CD4-positive, alpha-beta T cell treated with Interleukin-6 at 100 ng/mL for 8 hours (primary cell): ENCODE results near the gene GALC.

Experiments used
- DNase-seq: peaks from one replicate; pipeline ENCODE4 v3.0.0-alpha.2; 2020; ENCODE audit warnings: mixed read lengths, low spot score

The GALC gene

DNA sequence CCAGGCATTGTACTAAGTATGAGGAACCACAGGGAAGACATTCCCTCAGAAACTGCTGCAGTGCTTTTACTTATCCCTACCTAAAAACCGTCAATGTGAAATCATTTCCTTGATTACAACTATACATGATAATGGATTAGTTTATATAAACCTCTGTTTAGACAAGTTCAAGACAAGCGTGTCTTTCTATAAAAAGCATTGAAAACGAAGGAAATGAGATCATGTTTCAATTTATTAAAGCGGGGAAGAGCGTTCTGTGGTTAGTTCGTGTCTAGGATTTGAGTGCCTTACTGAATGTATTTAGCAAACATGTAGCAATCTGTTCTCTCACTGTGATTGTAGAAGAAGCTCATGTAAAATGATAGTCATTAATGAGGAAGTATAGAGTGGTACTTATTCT is 37.5 kb downstream of the GALC start:
- no peak for DNase-seq

DNA sequence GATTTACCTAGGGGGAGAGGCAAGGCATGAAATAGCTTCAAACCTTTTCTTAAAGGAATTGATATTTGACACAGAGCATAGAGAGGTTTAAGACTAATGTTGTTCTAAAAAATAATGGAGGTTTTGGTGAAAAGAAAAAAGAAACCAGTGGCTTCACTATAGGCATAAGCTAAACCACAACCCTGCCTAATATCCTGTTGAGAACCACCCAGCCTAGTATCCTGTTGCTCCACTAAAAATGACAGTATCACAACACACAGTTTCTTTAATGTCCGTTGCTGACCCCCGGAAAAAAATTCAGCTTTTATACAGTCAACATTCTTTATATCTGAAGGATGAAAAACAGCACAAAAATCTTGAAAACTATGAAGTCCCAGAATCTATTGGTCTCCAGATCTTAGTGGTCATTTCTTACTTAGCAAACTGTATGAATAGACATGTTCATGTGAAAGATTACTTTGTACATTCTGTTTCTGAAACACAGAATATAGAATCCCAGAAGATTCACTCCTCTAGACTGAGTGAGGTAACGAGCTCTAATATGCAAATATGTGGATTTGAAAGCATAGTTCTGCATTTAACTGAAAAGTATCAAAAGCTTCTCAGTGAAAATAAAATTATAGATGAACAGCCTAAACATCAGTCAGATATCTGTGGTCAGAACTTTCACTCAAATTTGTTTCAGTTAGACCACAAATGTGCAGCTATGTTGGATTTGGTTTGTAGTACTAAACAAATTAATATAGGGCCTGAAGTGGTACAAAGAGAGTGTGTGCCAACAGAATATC is 40.5 kb downstream of the GALC start:
- DNase-seq, result peak; percentile 39

DNA sequence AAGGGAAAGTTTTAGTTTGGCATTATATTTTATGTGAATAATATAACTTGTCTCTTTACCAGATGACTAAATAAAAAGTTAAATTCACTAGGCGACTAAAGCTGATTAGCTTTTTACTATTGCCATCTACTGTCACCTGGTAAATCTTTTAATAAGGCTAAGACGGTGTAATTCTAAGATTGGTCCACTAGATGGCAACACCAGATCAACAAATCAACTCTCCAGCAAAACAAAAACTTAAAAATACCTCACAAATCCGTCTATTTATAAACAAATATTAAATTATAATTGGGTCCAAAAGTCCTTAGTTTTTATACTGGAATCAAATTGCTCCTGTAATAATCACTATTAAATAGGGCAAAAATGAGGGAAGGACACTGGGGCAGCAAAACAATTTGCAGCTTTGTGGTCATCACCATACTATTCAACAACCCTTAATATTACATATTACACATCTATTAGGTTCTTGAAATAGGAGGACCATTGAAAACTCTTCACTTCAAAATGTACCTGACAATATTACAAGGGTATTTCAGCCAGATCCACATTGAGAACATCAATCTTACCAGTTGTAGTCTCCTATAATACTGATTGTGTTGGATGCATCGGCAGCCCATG is 47.9 kb downstream of the GALC start:
- DNase-seq, result peak; percentile 37

DNA sequence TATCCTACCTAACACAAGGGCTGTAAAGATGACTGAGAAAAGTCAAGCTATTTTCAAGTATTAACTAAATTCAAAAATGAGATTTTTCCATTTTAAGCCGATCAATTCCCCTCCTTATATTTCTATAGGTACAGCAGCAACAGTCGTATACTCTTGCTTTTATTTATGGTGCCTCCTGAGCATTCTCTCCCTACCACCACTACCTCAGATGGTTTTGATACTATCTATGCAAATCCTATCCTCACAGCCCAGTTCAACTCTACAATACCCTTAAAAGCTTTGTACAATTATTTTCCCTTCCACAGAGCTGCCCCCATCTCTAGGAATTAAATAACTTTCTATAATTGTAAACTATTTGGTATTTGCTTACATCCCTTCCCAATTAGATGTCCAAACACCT is 52.1 kb downstream of the GALC start:
- DNase-seq, result no peak

DNA sequence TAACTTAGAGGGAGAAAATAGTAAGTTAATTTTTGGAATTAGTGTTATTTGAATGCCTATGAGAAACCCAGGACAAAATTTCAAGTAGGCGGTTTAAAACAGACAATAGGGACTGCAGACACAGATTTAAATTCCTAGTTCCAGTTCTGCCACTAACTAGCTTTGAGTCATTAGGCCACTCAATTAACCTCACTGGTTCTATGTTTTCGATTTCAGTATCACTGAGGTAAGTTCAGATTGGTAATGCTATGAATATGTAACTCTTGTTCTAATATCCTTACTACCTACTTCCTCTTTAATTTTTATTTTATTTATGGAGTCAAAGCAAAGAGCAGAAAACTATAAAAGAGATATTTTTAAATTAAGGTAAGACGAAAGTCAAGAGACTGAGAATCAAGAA is 52.6 kb downstream of the GALC start:
- DNase-seq, result no peak

DNA sequence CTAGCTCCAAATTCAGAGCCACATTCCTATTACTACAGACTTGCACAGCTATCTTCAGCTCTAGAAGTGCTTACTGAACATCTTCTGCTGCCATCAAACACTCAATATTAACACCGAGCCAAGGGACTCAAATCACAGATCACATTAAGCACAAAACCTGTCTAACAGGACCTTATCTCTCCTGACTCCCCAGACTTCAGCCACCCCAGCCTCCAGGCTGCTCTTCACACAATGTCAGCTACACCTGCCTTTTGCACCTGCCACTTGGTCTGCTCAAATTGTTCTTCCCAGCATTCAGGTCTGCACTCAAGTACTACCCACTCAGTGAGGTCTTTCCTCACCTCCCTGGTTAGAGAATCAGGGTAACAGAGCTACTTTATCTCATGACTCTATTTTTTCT is 57.1 kb downstream of the GALC start:
- DNase-seq, result no peak

DNA sequence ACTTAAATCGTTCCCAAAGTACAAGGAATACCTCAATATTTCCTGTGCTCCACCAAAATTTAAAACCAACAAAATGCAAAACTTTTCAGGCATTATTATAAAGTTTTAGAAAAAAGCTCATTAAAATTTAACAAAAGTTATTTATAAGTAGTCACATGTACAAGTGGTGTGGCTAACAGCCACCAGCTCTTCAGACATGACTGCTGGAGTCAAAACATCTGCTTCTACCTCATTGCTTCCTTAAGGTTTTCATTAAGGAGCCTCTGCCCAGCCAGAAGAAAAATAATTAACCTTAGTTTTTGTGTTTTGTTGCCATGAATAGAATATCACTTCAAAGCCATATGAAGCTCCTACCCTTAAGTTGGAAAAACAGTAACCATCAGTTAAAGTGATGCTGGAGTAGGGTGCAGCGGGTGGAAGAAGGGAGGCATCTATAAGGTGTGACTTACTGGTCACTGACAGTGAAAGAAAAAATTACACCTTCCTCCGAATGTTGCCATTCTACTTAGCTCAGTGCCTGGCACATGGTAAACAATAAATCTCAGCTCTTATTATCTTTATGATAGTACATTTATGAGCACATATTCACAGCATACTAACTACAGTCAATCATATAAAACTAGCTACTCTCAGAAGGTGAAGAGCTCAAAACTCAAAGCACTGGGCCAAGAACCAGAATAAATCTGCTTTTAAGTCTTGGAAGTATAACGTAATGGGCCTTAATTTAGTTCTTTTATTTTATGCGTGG is 57.7 kb downstream of the GALC start:
- no peak for DNase-seq

DNA sequence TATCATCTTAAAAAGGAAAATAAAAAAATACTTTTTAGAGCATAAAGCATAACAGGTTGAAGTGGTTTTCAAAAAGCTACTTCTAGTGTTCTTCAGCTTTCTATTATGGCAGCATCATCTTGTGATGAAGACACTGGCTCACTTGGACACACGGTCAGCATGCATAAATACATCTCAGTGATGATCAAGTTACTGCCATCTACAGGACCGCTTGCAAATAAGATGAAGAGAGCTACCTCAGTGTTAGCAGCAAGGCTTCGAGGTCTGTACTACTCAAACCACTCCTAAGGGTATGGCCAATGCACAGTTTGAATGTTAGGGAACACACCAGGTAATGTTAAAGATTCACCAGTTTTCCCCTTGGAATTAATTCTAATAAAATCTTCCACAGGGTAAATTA is 58.8 kb downstream of the GALC start:
- DNase-seq, result no peak

DNA sequence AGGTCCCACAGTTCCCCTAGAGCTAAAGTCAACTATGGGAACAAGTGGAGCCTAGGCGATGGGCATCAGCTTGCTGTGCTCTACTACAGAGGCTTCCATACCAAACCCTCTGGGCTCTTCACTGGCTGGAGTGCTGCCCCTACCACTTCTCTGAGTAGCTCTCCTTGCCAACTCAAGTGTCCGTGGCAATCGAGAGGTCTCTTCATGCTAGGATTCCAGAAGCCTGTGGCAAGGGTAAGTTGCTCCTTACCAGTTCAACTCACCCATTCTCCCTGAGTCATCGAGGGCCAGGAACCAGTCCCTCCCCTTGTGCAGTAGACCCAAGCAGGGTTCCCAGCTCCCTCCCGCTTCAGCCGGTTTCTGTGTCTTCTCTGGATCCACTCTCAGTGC is 76.1 kb downstream of the GALC start:
- no peak for DNase-seq

DNA sequence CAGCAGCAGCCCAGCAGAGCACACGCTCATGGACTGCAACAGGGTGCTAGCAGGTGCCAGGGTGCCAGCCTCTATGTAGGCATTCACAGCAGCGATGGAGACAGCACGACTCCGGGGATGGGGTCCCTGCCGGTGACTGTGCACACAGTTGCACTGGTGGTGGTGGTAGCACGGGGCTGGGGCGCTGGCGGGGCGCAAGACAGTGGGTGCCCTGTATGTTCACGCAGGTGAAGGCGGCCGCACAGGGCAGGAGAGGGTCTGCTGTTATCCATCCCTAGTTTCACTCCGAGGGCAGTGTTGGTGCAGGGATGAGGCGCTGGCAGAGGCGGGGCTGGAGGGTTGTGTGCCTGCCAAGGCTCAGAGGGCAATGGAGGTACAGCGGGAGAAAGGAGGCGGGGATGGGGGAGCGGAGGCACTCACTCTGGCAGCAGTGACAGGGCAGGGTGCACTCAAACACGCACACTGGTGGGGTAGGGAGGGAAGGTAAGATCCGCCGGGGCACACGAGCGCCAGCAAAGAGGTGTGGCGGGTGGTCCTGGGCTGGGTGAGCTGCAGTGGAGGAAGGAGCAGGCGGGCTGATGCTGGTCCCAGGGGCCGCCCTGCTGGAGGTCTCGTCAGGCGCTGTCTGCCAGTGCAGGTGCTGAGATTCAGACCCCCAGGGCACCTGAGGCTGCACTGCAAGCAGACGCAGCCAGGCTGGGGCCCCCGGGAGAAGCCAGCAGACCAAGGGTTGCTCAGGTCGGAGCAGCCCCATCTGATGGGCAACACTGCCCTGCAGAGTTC is 76.7 kb downstream of the GALC start:
- DNase-seq, result no peak

DNA sequence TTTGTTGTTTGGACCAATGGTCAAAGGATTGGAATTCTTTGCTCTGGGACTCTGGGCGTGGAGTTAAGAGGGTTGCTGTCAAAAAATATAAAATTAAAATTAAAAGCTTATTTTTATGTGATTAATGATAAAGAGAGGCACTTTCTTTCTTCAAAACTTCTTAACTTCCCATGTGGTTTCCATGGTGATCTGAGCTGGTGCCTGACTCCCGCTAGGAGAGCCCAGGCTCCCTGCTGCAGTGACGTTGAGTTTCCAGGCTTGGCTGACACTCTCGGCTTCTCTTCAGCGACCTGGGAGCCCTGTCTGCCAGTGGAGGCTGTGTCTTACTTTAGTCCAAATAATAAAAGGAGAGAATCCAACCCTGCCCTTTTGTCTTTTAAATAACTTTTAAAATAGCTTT is 84.4 kb downstream of the GALC start:
- no peak for DNase-seq

DNA sequence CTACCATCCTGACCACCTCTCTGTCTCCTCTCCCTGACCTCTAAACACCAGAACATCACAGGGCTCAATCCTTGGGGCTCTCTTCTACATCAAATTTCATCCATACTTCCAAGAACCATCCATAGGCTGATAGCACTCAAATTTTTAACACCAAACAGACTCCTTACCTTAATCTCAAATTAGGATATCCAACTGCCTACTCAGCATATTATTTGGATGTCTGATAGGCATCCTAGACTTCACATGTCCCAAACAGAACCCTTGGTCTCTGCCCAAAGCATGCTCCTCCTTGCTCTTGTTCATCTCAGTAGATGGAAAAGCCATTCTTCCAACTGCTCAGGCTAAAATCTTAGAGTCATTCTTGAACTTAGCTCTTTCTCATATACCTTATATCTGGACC is 91.3 kb downstream of the GALC start:
- DNase-seq, result no peak

DNA sequence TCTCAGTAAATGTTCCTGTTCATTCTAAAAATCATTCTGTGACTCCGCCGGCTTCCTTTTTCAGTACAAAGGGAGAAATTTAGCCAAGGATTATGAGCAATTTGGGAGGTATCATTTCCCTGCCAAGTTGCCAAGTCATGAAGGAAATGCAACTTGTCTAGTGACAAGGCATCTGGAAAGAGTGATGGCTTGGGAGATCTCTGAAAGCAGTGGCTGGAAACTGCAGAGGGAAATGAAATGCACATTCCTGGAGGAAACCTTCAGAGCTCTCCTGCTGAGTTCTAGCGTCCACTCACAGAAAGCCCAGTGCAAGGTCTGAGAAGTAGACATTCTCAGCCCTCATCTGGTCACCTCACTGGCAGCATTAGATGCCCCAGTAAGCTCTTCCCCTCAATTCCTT is 91.7 kb downstream of the GALC start:
- no peak for DNase-seq

DNA sequence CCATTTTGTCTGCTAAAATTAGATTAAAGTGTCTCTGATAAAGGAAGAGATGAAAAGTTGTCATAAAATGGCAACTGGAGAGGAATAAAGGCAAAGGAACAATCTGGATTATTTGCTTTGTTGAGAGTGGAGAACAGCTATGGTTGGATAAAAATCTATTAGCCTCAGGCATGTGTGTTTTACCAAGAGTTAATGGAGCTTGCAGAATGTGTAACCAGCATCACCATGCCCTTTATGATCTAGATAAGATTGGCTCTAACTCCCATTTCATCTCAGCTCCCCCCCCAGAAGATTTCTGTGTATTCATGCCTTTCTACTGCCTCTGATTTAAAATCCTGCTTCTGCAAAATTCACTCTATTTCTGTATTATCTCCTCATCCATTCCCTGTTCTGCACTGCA is 93.8 kb downstream of the GALC start:
- no peak for DNase-seq

DNA sequence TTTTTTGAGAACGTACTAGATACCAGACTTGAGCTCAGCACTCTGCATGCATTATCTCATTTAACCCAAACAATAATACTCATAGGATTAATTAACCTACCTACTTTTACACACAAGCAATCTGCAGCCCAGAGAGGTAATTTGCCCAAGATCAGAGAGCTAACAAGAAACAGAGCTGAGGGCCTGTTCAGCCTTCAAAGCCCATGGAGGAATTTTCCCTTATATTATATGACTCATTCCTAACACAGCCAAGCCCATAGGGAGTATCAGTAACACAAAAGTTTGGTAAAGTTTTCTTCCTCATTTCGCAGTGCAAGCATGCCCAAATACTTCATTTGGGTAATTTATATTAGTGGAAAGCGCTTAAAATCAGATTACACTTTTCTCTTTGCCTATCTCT is 94.7 kb downstream of the GALC start:
- no peak for DNase-seq

DNA sequence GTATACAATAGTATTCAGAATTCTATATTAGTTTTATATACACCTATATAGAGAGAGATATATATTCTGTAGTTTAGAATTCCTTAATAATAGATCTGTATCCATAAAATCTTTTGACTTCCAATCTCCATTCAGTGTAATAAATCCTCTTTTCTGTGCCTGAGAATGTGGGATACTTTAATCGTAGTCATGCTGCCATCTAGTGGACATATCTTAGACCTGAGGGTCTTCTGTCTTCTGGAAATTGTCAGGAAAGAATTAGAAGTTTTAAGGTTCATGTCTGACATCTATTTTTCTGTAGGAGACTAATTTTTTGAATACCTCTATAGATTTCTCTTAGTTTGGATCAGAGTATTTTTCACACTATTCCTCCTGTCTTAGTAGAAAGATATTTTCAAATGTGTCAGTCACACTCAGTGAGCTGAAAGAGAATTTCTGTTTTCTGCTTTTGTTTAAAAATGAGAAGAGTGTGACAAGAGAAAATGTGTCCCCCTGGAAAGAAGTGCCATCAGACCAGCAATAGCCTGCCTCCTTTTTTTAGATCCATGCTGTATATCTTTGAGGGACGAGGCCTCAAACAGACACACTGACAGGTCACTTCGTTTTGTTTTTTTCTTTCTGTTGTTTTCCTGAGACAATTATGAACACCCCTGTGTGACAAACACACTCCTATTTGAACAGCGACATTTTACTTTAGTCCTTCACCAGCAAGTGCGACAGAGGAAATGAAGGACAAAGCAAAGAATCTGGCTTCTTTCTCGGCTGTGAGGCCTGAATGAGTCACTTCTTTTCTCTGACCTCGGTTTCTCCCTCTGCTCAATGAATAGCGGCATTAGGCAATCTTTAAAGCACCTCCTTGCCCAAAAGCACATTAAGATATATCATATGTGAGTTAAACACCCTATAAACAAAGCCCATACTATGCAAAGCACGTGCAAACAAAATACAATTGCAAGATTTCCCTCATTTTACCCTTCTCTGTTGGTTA is 96.3 kb downstream of the GALC start:
- DNase-seq, result peak; percentile 6

DNA sequence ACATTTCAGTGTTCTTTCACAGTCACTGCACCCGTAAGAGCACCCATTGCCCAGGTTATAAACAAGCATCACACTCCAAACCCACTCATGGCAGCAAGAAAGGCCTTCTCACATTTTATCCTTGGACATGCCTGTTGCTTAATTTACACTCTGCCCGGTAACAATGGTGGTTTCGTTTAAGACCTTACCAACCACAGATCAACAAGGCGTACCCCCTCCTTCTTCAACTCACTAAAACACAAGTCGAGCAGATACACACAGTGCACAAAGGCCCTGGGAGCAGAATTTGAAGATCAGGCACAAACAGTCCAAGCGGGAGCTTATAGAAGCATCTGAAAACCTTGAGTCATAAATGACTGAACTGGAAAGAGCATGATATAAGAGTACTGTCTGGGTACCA is 98.1 kb downstream of the GALC start:
- no peak for DNase-seq

DNA sequence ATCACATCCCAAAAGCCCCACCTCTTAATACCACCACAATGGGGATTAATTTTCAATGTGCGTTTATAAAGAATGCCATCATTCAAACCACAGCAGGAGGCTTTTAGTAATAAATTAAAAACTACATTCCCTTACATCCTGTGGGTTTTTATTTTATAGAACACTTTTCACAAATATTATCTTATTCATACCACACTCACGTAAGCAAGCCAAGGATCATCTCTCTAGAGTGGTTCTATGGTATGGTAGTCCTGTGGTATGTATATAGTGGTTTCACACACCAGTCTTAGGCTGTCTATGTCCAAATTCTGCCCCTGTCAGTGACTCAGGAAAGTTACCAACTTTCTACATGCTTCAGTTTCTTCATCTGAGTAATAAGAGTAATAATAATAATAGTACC is 100.2 kb downstream of the GALC start:
- DNase-seq, result no peak

DNA sequence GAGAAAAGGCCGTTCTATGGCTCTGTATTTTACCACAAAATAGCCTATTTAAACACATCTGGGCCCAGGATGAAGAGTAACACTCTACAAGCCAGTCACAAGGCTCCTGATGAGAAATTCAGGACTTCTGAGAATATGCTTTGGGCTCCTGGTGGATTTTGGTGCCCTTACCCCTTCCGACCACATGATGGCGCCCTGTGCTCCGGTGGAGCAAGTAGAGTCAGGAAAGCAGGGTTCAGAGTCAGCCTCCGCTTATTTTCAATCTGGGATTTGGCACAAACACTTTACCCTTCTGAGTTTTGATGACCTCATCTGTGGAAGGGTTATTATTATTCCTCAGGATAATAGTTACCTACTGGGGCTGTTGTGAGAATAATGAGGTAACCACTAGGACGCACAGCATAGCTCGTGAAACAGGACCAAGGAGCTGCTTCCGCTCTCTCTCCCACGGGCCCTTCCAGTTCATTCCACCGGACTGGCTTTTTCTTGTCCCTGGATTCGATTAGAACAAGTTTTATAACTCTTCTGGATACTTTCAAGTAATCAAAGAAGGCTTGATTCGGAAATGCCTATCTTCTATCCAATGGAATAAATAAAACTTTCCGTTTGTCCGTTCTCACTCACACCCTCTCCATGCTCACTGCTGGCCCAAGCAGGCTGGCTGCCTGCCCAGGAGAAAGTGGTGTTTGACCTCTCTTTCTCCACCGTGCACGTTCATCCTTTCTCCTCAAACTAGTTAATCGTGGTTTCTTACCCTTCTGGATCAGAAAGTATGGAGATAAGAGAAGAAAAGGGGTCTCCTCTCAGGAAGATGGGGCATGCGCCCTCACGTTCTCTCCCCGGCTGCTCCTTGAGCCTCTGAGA is 104.6 kb downstream of the GALC start:
- DNase-seq, result no peak

DNA sequence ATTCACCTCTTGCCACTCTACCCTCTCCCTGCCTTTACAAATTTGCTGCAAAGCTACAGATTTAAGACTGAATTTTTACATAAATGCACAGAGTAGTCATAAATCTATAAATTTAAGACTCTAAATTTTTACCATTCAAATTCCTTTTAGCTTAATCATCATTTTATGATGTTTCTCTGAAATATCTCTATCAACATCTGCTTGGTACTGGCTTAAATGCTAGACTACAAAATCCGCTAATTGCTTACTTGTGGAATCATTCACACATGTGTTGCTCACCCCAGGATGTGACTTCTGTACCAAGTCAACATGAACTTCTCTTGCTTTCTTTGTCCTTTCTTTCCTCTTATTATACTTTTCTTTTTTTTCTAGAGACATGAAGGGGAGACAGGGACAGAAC is 109.2 kb downstream of the GALC start:
- no peak for DNase-seq
